IMR-90 (cell line): ENCODE data around the gene GNAT3. TPM values are rescaled to one million over a fixed set of nuclear protein-coding genes. Genes with fewer than 3 reads are reported as not detected.

Source experiments
- ATAC-seq: fragments of 200-7000 bp; cut with Tn5 transposase; 2 replicates; pipeline ENCODE4 v1.9.1; 2020; ENCODE audit warnings: low read depth, mild to moderate bottlenecking, moderate library complexity
- BruUV-seq: library from RNA; stranded (reverse); fragments of 400-500 nt; replicated peaks from 2 replicates; lab custom pipeline; 2021; lab: Mats Ljungman, UMichigan
- CTCF ChIA-PET: fragments of 300-600 bp; formaldehyde crosslinking; extraction: SDS; loops from one replicate; lab custom pipeline; 2021; ENCODE audit warnings: antibody characterized with exemption; lab: Yijun Ruan, JAX
- POLR2A ChIA-PET: fragments of 300-600 bp; sonication (Branson Sonifier 250); formaldehyde crosslinking; loops from one replicate; lab custom pipeline; 2022; ENCODE audit warnings: antibody characterized with exemption; ENCODE audit not compliant: unreplicated experiment; lab: Charles Lee
- DNase-seq: peaks from one replicate; pipeline ENCODE4 v3.0.0; 2013
- H2AFZ ChIP-seq: replicated peaks from 2 replicates; pipeline ENCODE3; 2013; ENCODE audit warnings: low read length, mild to moderate bottlenecking; ENCODE audit not compliant: poor library complexity
- H2AK5ac ChIP-seq: 2 replicates; pipeline ENCODE4 v1.6.1; 2013; ENCODE audit warnings: low read depth, low read length, inconsistent platforms
- H2AK9ac ChIP-seq: replicated peaks from 2 replicates; pipeline ENCODE3; 2013; ENCODE audit warnings: mild to moderate bottlenecking, low read depth, low read length, moderate library complexity; ENCODE audit not compliant: poor library complexity
- H2BK120ac ChIP-seq: 2 replicates; pipeline ENCODE4 v1.6.1; 2013; ENCODE audit warnings: low read depth, low read length, inconsistent platforms
- H2BK15ac ChIP-seq: 3 replicates; pipeline ENCODE4 v1.6.1; 2013; ENCODE audit warnings: low read depth, low read length, inconsistent platforms
- H2BK20ac ChIP-seq: 2 replicates; pipeline ENCODE4 v1.6.1; 2013; ENCODE audit warnings: low read depth, mild to moderate bottlenecking, inconsistent platforms, low read length, moderate library complexity
- H2BK5ac ChIP-seq: 2 replicates; pipeline ENCODE4 v1.6.1; 2013; ENCODE audit warnings: mild to moderate bottlenecking, low read depth, low read length, inconsistent platforms; ENCODE audit not compliant: poor library complexity, severe bottlenecking
- H3K14ac ChIP-seq: replicated peaks from 2 replicates; pipeline ENCODE4 v1.6.1; 2013; ENCODE audit warnings: low read depth, low read length, inconsistent platforms
- H3K18ac ChIP-seq: 2 replicates; pipeline ENCODE4 v1.6.1; 2013; ENCODE audit warnings: low read depth, low read length, control low read depth
- H3K23ac ChIP-seq: 2 replicates; pipeline ENCODE4 v1.6.1; 2013; ENCODE audit warnings: low read depth, low read length, inconsistent platforms
- H3K27ac ChIP-seq: 2 replicates; pipeline ENCODE4 v1.5.1; 2013; ENCODE audit warnings: mild to moderate bottlenecking, control low read depth, low read length; ENCODE audit not compliant: insufficient read depth
- H3K27me3 ChIP-seq: 2 replicates; pipeline ENCODE4 v1.6.1; 2013; ENCODE audit warnings: low read length; ENCODE audit not compliant: control insufficient read depth, insufficient read depth
- H3K36me3 ChIP-seq: 2 replicates; pipeline ENCODE4 v1.6.1; 2013; ENCODE audit warnings: low read length, mixed read lengths; ENCODE audit not compliant: control insufficient read depth, insufficient read depth
- H3K4ac ChIP-seq: 2 replicates; pipeline ENCODE4 v1.6.1; 2013; ENCODE audit warnings: low read depth, low read length, inconsistent platforms
- H3K4me1 ChIP-seq: 2 replicates; pipeline ENCODE4 v1.6.1; 2013; ENCODE audit warnings: low read length, mixed read lengths; ENCODE audit not compliant: control insufficient read depth, insufficient read depth
- H3K4me2 ChIP-seq: 2 replicates; pipeline ENCODE4 v1.6.1; 2013; ENCODE audit warnings: low read depth, mild to moderate bottlenecking, control low read depth, low read length, moderate library complexity
- H3K4me3 ChIP-seq: 2 replicates; pipeline ENCODE4 v1.5.1; 2013; ENCODE audit warnings: low read depth, mild to moderate bottlenecking, control low read depth, low read length, moderate library complexity; ENCODE audit not compliant: insufficient read depth
- H3K56ac ChIP-seq: 2 replicates; pipeline ENCODE4 v1.6.1; 2013; ENCODE audit warnings: low read length, inconsistent platforms; ENCODE audit not compliant: insufficient read depth; ENCODE audit errors: extremely low read depth
- H3K79me1 ChIP-seq, 2 experiments: 2 replicates each; pipeline ENCODE4 v1.6.1; 2013; ENCODE audit warnings: low read length in 2 of 2, inconsistent platforms in 1 of 2, low read depth in 1 of 2
- H3K9ac ChIP-seq: 2 replicates; pipeline ENCODE4 v1.6.1; 2013; ENCODE audit warnings: low read depth, low read length, control low read depth
- H3K9me1 ChIP-seq: 2 replicates; pipeline ENCODE4 v1.6.1; 2013; ENCODE audit warnings: low read length, inconsistent platforms; ENCODE audit not compliant: insufficient read depth
- H3K9me3 ChIP-seq: 2 replicates; pipeline ENCODE4 v1.6.1; 2013; ENCODE audit warnings: low read length; ENCODE audit not compliant: control insufficient read depth, insufficient read depth
- H4K20me1 ChIP-seq: 2 replicates; pipeline ENCODE4 v1.6.1; 2013; ENCODE audit warnings: low read length, inconsistent platforms; ENCODE audit not compliant: insufficient read depth
- H4K5ac ChIP-seq: 2 replicates; pipeline ENCODE4 v1.6.1; 2013; ENCODE audit warnings: mild to moderate bottlenecking, low read depth, low read length, control low read depth
- H4K8ac ChIP-seq, 2 experiments: 2 replicates each; pipeline ENCODE4 v1.6.1; 2013; ENCODE audit warnings: low read depth in 2 of 2, low read length in 2 of 2, control low read depth in 1 of 2, inconsistent platforms in 1 of 2
- H4K91ac ChIP-seq: 2 replicates; pipeline ENCODE4 v1.6.1; 2013; ENCODE audit warnings: low read depth, low read length, inconsistent platforms; ENCODE audit not compliant: insufficient read depth
- BHLHE40 ChIP-seq: fragments of 150-350 bp; IDR thresholded peaks from 2 replicates; pipeline ENCODE4 v1.6.1; 2016; ENCODE audit warnings: mild to moderate bottlenecking, low read depth, low read length
- CEBPB ChIP-seq: IDR thresholded peaks from 2 replicates; pipeline ENCODE4 v1.6.1; 2012; ENCODE audit warnings: low read depth, low read length, improper control_type of control experiment
- FOS ChIP-seq: fragments of 150-350 bp; IDR thresholded peaks from 2 replicates; pipeline ENCODE4 v1.6.1; 2016; ENCODE audit warnings: low read depth, low read length
- MAZ ChIP-seq: IDR thresholded peaks from 2 replicates; pipeline ENCODE4 v1.6.1; 2012; ENCODE audit warnings: low read depth, mild to moderate bottlenecking, low read length, improper control_type of control experiment, moderate library complexity, borderline replicate concordance
- MXI1 ChIP-seq: IDR thresholded peaks from 2 replicates; pipeline ENCODE4 v1.6.1; 2012; ENCODE audit warnings: low read depth, mild to moderate bottlenecking, low read length, moderate library complexity, borderline replicate concordance
- NFE2L2 ChIP-seq: fragments of 150-350 bp; IDR thresholded peaks from 2 replicates; pipeline ENCODE4 v1.6.1; 2016; ENCODE audit warnings: low read depth, mild to moderate bottlenecking, low read length
- POLR2A ChIP-seq: IDR thresholded peaks from 2 replicates; pipeline ENCODE4 v1.6.1; 2012; ENCODE audit warnings: mild to moderate bottlenecking, low read depth, low read length
- RCOR1 ChIP-seq: IDR thresholded peaks from 2 replicates; pipeline ENCODE4 v1.6.1; 2012; ENCODE audit warnings: mild to moderate bottlenecking, low read length, improper control_type of control experiment; ENCODE audit not compliant: insufficient replicate concordance
- RFX5 ChIP-seq: IDR thresholded peaks from 2 replicates; pipeline ENCODE4 v1.8.0; 2012; ENCODE audit warnings: low read depth, mild to moderate bottlenecking, low read length, moderate library complexity
- SMC3 ChIP-seq: fragments of 150-350 bp; IDR thresholded peaks from 2 replicates; pipeline ENCODE4 v1.6.1; 2016; ENCODE audit warnings: low read depth, mild to moderate bottlenecking, antibody characterized with exemption, low read length, moderate library complexity
- WGBS, 2 experiments: methylation state at CpG; one replicate each; pipeline versions ENCODE4 v1.1.5 to v1.1.7; 2013; ENCODE audit warnings: missing lambda C conversion rate in 2 of 2; ENCODE audit not compliant: insufficient read length in 1 of 2; ENCODE audit errors: extremely low coverage in 2 of 2; 5-methylcytosine and 5-hydroxymethylcytosine counted together
- dilution Hi-C: fragments of 300-500 bp; cut with HindIII; formaldehyde crosslinking; loops from one replicate; pipeline ENCODE4 v1.14.3; 2018; ENCODE audit warnings: low sequenced_read_pairs; ENCODE audit not compliant: unreplicated experiment
- in situ Hi-C: fragments of 300-500 bp; cut with MboI; formaldehyde crosslinking; loops from 3 replicates; pipeline ENCODE4 v1.14.3; 2019; ENCODE audit warnings: low sequenced_read_pairs, inconsistent platforms, mixed read lengths
- intact Hi-C: fragments of 100-400 bp; cut with micrococcal nuclease; formaldehyde crosslinking; loops from 2 replicates; pipeline ENCODE4 v1.10.0; 2022
- polyA plus RNA-seq, 3 experiments: library from polyadenylated mRNA; depleted of rRNA; stranded (reverse); fragments of >200 nt; gene quantifications; 2 replicates each; pipeline ENCODE4 v1.2.3, GENCODE V29; 2012; ENCODE audit warnings: low replicate concordance in 1 of 3
- total RNA-seq: library from RNA; depleted of rRNA; stranded (reverse); fragments of >200 nt; gene quantifications from 2 replicates; pipeline ENCODE4 v1.2.3, GENCODE V29; 2012
- TF ChIP-seq, protein P1 (sequence below): conservative IDR thresholded peaks from 2 replicates; pipeline ENCODE4 v1.5.1; 2012; ENCODE audit warnings: mild to moderate bottlenecking, low read depth, low read length, improper control_type of control experiment
- TF ChIP-seq, protein P2 (sequence below): fragments of 150-350 bp; IDR thresholded peaks from 2 replicates; pipeline ENCODE4 v1.6.1; 2016; ENCODE audit warnings: low read depth, mild to moderate bottlenecking, low read length, moderate library complexity, borderline replicate concordance

GNAT3 gene
- total and polyA plus RNA-seq, 2 of the 4 experiments (the other 2 are of a cell fraction), result not detected

DNA sequence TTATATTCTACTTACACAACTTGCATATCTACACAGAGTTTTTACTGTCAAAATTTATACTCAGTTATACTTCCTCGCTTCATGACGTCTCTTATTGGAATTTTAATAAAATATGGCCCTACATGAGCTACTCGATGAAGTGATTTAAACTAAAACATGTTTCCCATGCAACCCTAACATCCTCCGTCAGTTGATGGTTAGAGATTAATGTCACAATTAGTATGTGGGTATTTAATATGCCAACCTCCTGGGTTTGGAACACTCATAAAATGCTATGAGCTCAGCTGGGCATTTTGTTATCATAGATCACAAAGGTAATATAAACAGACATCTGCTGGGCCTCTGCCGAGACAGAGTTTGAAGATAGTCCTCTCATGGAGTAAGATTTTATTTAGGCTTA lies 66.5 kb downstream of the GNAT3 start:
- no peak overlapping the region for H3K4me3 ChIP-seq
- H3K4me1 ChIP-seq, result peaks cover 4% of the 10 kb centered on the region; the same call in 1 of the 2 replicates
- no peak overlapping the region for H3K23ac ChIP-seq
- H3K4ac ChIP-seq, result no peak overlapping the region
- ChIA-PET POLR2A (no interaction called here), CTCF (interaction anchor here (0.7 to 1.8 kb wide), 2 partner anchors 18 to 1059 kb away, joined by 5 read pairs; no protein-coding TSS in a partner anchor)
- H3K9me3 ChIP-seq, result no peaks in the 10 kb centered on the region
- H3K27me3 ChIP-seq, result no peaks in the 10 kb centered on the region
- ATAC-seq (no peak), DNase-seq (no peak)
- H2AK5ac ChIP-seq, result no peak overlapping the region
- no peaks in the 10 kb centered on the region for H3K9me1 ChIP-seq
- H2BK5ac ChIP-seq, result no peak overlapping the region
- H2BK120ac ChIP-seq, result no peak overlapping the region
- no peak overlapping the region for H2AFZ ChIP-seq
- H3K27ac ChIP-seq, result no peak overlapping the region
- no CpG with 5 or more reads among the region's 5 CpGs for WGBS, 2 experiments
- no peak overlapping the region for H2BK20ac ChIP-seq
- no peak overlapping the region for H3K14ac ChIP-seq
- intact Hi-C loops, result no loop called here
- no peaks in the 10 kb centered on the region for H3K36me3 ChIP-seq
- no peak overlapping the region for H2AK9ac ChIP-seq
- no peaks in the 10 kb centered on the region for H4K20me1 ChIP-seq
- no peak overlapping the region for H3K18ac ChIP-seq
- in situ Hi-C loops, result loop anchor here (25.0 kb wide), 1 partner anchor 1017 kb away; no protein-coding TSS in a partner anchor
- TF ChIP-seq MXI1 (no peak), POLR2A (no peak), RFX5 (no peak), NFE2L2 (no peak), MAZ (no peak), RCOR1 (no peak), FOS (no peak), SMC3 (no peak), BHLHE40 (no peak), CEBPB (no peak)
- TF ChIP-seq, protein P1, sequence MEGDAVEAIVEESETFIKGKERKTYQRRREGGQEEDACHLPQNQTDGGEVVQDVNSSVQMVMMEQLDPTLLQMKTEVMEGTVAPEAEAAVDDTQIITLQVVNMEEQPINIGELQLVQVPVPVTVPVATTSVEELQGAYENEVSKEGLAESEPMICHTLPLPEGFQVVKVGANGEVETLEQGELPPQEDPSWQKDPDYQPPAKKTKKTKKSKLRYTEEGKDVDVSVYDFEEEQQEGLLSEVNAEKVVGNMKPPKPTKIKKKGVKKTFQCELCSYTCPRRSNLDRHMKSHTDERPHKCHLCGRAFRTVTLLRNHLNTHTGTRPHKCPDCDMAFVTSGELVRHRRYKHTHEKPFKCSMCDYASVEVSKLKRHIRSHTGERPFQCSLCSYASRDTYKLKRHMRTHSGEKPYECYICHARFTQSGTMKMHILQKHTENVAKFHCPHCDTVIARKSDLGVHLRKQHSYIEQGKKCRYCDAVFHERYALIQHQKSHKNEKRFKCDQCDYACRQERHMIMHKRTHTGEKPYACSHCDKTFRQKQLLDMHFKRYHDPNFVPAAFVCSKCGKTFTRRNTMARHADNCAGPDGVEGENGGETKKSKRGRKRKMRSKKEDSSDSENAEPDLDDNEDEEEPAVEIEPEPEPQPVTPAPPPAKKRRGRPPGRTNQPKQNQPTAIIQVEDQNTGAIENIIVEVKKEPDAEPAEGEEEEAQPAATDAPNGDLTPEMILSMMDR, result no peak
- TF ChIP-seq, protein P2, sequence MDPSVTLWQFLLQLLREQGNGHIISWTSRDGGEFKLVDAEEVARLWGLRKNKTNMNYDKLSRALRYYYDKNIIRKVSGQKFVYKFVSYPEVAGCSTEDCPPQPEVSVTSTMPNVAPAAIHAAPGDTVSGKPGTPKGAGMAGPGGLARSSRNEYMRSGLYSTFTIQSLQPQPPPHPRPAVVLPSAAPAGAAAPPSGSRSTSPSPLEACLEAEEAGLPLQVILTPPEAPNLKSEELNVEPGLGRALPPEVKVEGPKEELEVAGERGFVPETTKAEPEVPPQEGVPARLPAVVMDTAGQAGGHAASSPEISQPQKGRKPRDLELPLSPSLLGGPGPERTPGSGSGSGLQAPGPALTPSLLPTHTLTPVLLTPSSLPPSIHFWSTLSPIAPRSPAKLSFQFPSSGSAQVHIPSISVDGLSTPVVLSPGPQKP, result no peak
- no peak overlapping the region for H4K91ac ChIP-seq
- no peak overlapping the region for H3K9ac ChIP-seq
- H3K79me1 ChIP-seq, result no peaks in the 10 kb centered on the region
- H4K8ac ChIP-seq, result no peak overlapping the region
- dilution Hi-C loops, result no loop called here
- H4K5ac ChIP-seq, result no peak overlapping the region
- no peak overlapping the region for H3K4me2 ChIP-seq
- H2BK15ac ChIP-seq, result no peak overlapping the region
- BruUV-seq, result no TSS peak
- no peak overlapping the region for H3K56ac ChIP-seq
